DMS 273 treated with DMSO at 0.1 percent for 48 hours (cell line): ENCODE results near the gene SGO2.
"Not testable (repeated sequence)": the region's sequence is repeated elsewhere in the genome, so short reads cannot be mapped to it uniquely, and the experiment has no call there.

ENCODE experiments used
- DNase-seq: peaks from one replicate; lab custom pipeline; 2025; lab: John Stamatoyannopoulos, UW

The SGO2 gene

GRCh38 chr2:200592406-200593075 lies 66.5 kb downstream of the SGO2 start:
- DNase-seq: no peak

- DNase-seq: no peak
Observed at GRCh38 chr2:200593905-200594304, 67.9 kb downstream of the SGO2 start.

GRCh38 chr2:200595913-200596312 lies 69.9 kb downstream of the SGO2 start:
- no peak for DNase-seq

- no peak for DNase-seq
Observed at GRCh38 chr2:200596774-200597570, 71.0 kb downstream of the SGO2 start.

- DNase-seq: no peak
Observed at GRCh38 chr2:200599206-200599605, 73.2 kb downstream of the SGO2 start.

- DNase-seq: no peak
Observed at GRCh38 chr2:200600549-200601225, 74.7 kb downstream of the SGO2 start.

- no peak for DNase-seq
Observed at GRCh38 chr2:200602584-200602983, 76.6 kb downstream of the SGO2 start.

- no peak for DNase-seq
Observed at GRCh38 chr2:200603972-200604371, 78.0 kb downstream of the SGO2 start.

GRCh38 chr2:200604571-200605255 lies 78.7 kb downstream of the SGO2 start:
- no peak for DNase-seq

- no peak for DNase-seq
Observed at GRCh38 chr2:200608341-200609027, 82.5 kb downstream of the SGO2 start.

GRCh38 chr2:200609028-200609614 lies 83.1 kb downstream of the SGO2 start:
- no peak for DNase-seq

GRCh38 chr2:200610217-200610616 lies 84.2 kb downstream of the SGO2 start:
- not testable (repeated sequence) for DNase-seq

GRCh38 chr2:200613692-200614091 lies 87.7 kb downstream of the SGO2 start:
- DNase-seq: no peak

GRCh38 chr2:200614249-200614648 lies 88.2 kb downstream of the SGO2 start:
- DNase-seq: no peak

GRCh38 chr2:200615247-200615646 lies 89.2 kb downstream of the SGO2 start:
- DNase-seq: no peak

GRCh38 chr2:200616193-200616592 lies 90.2 kb downstream of the SGO2 start:
- no peak for DNase-seq

GRCh38 chr2:200616656-200617055 lies 90.6 kb downstream of the SGO2 start:
- DNase-seq: no peak

GRCh38 chr2:200617156-200618053 lies 91.4 kb downstream of the SGO2 start:
- DNase-seq: no peak

- DNase-seq: no peak
Observed at GRCh38 chr2:200618054-200618419, 92.0 kb downstream of the SGO2 start.

- DNase-seq: no peak
Observed at GRCh38 chr2:200618590-200619021, 92.6 kb downstream of the SGO2 start.
